Colon (tissue), 2 donors: ENCODE data around the gene DIRAS2.

Experiments used
- FAIRE-seq: peaks from 2 replicates; lab custom pipeline; 2012; peaks lifted over from hg19 to GRCh38; lab: Jason Lieb, UNC
- donor health status: control.
- donor health status: control.

Gene DIRAS2

GRCh38 chr9:90612957-90613356, 29.7 kb downstream of the DIRAS2 start:
- FAIRE-seq = no peak

GRCh38 chr9:90611568-90611967, 31.1 kb downstream of the DIRAS2 start:
- no peak for FAIRE-seq

- no peak for FAIRE-seq
Measured at GRCh38 chr9:90611121-90611520, 31.5 kb downstream of the DIRAS2 start.

GRCh38 chr9:90607701-90608516, 34.7 kb downstream of the DIRAS2 start:
- no peak for FAIRE-seq

- no peak for FAIRE-seq
Measured at GRCh38 chr9:90600029-90600428, 42.6 kb downstream of the DIRAS2 start.

GRCh38 chr9:90598191-90598590, 44.4 kb downstream of the DIRAS2 start:
- no peak for FAIRE-seq

- no peak for FAIRE-seq
Measured at GRCh38 chr9:90593646-90594045, 49.0 kb downstream of the DIRAS2 start.

- FAIRE-seq = no peak
Measured at GRCh38 chr9:90580576-90580975, 62.0 kb downstream of the DIRAS2 start.

GRCh38 chr9:90579181-90579580, 63.4 kb downstream of the DIRAS2 start:
- no peak for FAIRE-seq

GRCh38 chr9:90578126-90578815, 64.4 kb downstream of the DIRAS2 start:
- no peak for FAIRE-seq

GRCh38 chr9:90569511-90569910, 73.1 kb downstream of the DIRAS2 start:
- no peak for FAIRE-seq

- no peak for FAIRE-seq
Measured at GRCh38 chr9:90568667-90569066, 74.0 kb downstream of the DIRAS2 start.

- FAIRE-seq = no peak
Measured at GRCh38 chr9:90562229-90562628, 80.4 kb downstream of the DIRAS2 start.
